Caco-2 (cell line): ENCODE data around the gene APOH. TPM values are rescaled to one million over a fixed set of nuclear protein-coding genes. Genes with fewer than 3 reads are reported as not detected.

Experiments used
- BruUV-seq: library from RNA; stranded (reverse); fragments of 400-500 nt; replicated peaks from 2 replicates; lab custom pipeline; 2021; lab: Mats Ljungman, UMichigan
- CTCF ChIA-PET: fragments of 300-600 bp; sonication (Branson Sonifier 250); formaldehyde crosslinking; loops from one replicate; lab custom pipeline; 2022; ENCODE audit warnings: antibody characterized with exemption; lab: Charles Lee
- POLR2A ChIA-PET: fragments of 300-600 bp; sonication (Branson Sonifier 250); formaldehyde crosslinking; loops from one replicate; lab custom pipeline; 2022; ENCODE audit warnings: antibody characterized with exemption; lab: Charles Lee
- DNase-seq, 2 experiments: peaks; one replicate each; pipeline versions ENCODE4 v3.0.0 to v3.0.0-alpha.2; 2020 to 2022
- H3K27me3 ChIP-seq: replicated peaks from 2 replicates; pipeline ENCODE4 v1.6.0; 2011; ENCODE audit warnings: low read length; ENCODE audit not compliant: control insufficient read depth, insufficient read depth
- H3K36me3 ChIP-seq: 2 replicates; pipeline ENCODE4 v1.5.1; 2011; ENCODE audit warnings: low read length; ENCODE audit not compliant: control insufficient read depth, insufficient read depth
- H3K4me1 ChIP-seq: fragments of 250-450 bp; sonication (Bioruptor Pico); 2 replicates; pipeline ENCODE4 v1.5.1; 2020; ENCODE audit warnings: mild to moderate bottlenecking
- H3K4me3 ChIP-seq: 2 replicates; pipeline ENCODE4 v1.5.1; 2011; ENCODE audit warnings: low read depth, mild to moderate bottlenecking, control low read depth, low read length
- H3K9me3 ChIP-seq: fragments of 250-450 bp; sonication (Bioruptor Pico); 2 replicates; pipeline ENCODE4 v1.5.1; 2020; ENCODE audit warnings: mild to moderate bottlenecking, moderate library complexity
- H3K27ac Mint-ChIP-seq: one replicate; pipeline ENCODE4 v1.8.0; 2022; ENCODE audit warnings: mixed read lengths; ENCODE audit not compliant: unreplicated experiment
- H3K27me3 Mint-ChIP-seq: one replicate; pipeline ENCODE4 v1.8.0; 2022; ENCODE audit warnings: mixed read lengths; ENCODE audit not compliant: insufficient read depth, unreplicated experiment
- H3K36me3 Mint-ChIP-seq: one replicate; pipeline ENCODE4 v1.8.0; 2022; ENCODE audit warnings: mild to moderate bottlenecking, mixed read lengths; ENCODE audit not compliant: insufficient read depth, unreplicated experiment
- H3K4me1 Mint-ChIP-seq: one replicate; pipeline ENCODE4 v1.8.0; 2022; ENCODE audit warnings: low read depth, mixed read lengths; ENCODE audit not compliant: unreplicated experiment
- H3K4me3 Mint-ChIP-seq: one replicate; pipeline ENCODE4 v1.8.0; 2022; ENCODE audit warnings: mild to moderate bottlenecking, moderate library complexity, mixed read lengths; ENCODE audit not compliant: unreplicated experiment
- H3K9me3 Mint-ChIP-seq: one replicate; pipeline ENCODE4 v1.8.0; 2022; ENCODE audit warnings: mixed read lengths; ENCODE audit not compliant: unreplicated experiment
- CTCF ChIP-seq, 2 experiments: fragments of 200-600 bp in 1 of 2; IDR thresholded peaks; 1 replicate in 1 of 2; 2 replicates in 1 of 2; pipeline versions ENCODE4 v1.5.1 to v1.8.0; 2011 to 2022; ENCODE audit warnings: antibody characterized with exemption in 1 of 2, control low read depth in 1 of 2, inconsistent platforms in 1 of 2, low read depth in 1 of 2, low read length in 1 of 2, mild to moderate bottlenecking in 1 of 2, moderate library complexity in 1 of 2; ENCODE audit not compliant: insufficient read depth in 1 of 2, severe bottlenecking in 1 of 2, unreplicated experiment in 1 of 2
- intact Hi-C: fragments of 100-400 bp; cut with micrococcal nuclease; formaldehyde crosslinking; loops from one replicate; pipeline ENCODE4 v1.10.0; 2022; ENCODE audit not compliant: unreplicated experiment
- total RNA-seq: library from RNA; stranded (reverse); gene quantifications from 2 replicates; pipeline ENCODE4 v1.2.3, GENCODE V29; 2022

APOH gene
- total RNA-seq, 1 experiment from 2014 or later: 135 TPM

DNA sequence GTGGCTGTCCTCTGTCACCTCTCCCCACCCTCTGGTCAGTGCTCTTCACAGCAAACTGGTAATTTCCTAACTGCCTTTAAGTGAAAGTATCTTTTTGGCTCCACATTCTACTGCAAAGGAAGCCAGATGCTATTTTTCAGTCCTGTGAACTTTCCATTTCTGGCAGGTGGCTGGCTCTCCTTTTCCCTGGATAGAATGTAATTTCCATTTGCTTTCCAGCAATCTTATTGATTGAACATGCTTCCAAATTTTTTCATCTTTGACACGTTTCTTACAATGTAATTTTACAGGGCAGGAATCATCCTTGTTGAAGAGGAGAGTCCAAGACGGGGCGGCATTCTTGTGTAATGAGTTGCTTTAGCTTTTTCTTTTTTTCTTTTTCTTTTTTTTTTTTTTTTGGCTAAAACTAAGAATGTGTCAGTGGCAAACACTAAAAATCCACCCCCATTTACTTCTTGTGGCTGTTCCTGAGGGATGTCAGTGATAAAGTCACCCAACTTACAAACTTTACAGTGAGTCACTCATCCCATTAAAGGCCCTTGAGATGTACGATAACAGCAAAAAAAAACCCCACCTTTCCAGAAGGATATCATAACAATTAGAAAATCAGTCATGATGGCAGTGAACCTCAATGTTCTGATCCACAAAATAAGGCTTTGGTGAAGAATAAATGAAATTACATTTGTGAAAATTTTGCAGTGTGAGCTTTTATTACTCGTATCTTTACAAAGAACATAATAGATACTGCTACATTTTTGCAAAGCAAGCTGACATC lies 43.8 kb upstream of the APOH start:
- TF ChIP-seq CTCF (IDR thresholded peaks at IDR 0.05; ENCODE audit: insufficient read depth in 1 of 2, low read depth in 1 of 2, low read length in 1 of 2, severe bottlenecking in 1 of 2, unreplicated experiment in 1 of 2): no peak

DNA sequence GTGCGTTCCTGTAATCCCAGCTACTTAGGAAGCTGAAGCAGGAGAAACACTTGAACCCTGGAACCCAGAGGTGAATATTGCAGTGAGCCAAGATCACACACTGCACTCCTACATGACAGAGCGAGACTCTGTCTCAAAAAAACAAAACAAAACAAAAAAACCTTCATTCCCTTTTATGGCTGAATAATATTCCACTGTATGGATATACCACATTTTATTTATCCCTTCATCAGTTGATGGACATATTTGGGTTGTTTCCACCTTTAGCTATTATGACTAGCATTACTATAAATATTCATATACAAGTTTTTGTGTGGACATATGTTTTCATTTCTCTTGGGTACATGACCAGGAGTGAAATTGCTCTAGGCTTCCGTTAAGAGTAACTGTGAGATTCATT lies 42.3 kb upstream of the APOH start:
- POLR2A ChIA-PET: no interaction called here
- H3K36me3 ChIP-seq: no peaks in the 10 kb centered on the region
- no peaks in the 10 kb centered on the region for H3K27me3 ChIP-seq
- Mint-ChIP-seq H3K27me3 (no peaks in the 10 kb centered on the region), H3K36me3 (no peaks in the 10 kb centered on the region), H3K9me3 (peaks cover 5% of the 10 kb centered on the region), H3K27ac (no peak overlapping the region), H3K4me1 (no peaks in the 10 kb centered on the region), H3K4me3 (no peak overlapping the region)
- DNase-seq: no peak
- intact Hi-C loops: no loop called here
- H3K4me1 ChIP-seq: peaks cover 5% of the 10 kb centered on the region; the same call in 1 of the 2 replicates
- BruUV-seq: no TSS peak
- CTCF ChIA-PET: no interaction called here
- H3K9me3 ChIP-seq: no peaks in the 10 kb centered on the region; the same call in 1 of the 2 replicates
- TF ChIP-seq CTCF (IDR thresholded peaks at IDR 0.05; ENCODE audit: insufficient read depth in 1 of 2, low read depth in 1 of 2, low read length in 1 of 2, severe bottlenecking in 1 of 2, unreplicated experiment in 1 of 2): no peak
- H3K4me3 ChIP-seq: no peak overlapping the region

More for the DNA sequence above, 43.8 kb upstream of the APOH start:
- Mint-ChIP-seq H3K36me3 (no peaks in the 10 kb centered on the region), H3K27me3 (no peaks in the 10 kb centered on the region), H3K27ac (no peak overlapping the region), H3K4me3 (no peak overlapping the region), H3K9me3 (peaks cover 5% of the 10 kb centered on the region), H3K4me1 (no peaks in the 10 kb centered on the region)
- DNase-seq: no peak
- intact Hi-C loops: no loop called here
- Histone ChIP-seq H3K4me1 (peaks cover 7% of the 10 kb centered on the region; the same call in 1 of the 2 replicates), H3K9me3 (no peaks in the 10 kb centered on the region; the same call in 1 of the 2 replicates), H3K36me3 (no peaks in the 10 kb centered on the region), H3K4me3 (no peak overlapping the region), H3K27me3 (no peaks in the 10 kb centered on the region)
- ChIA-PET CTCF (no interaction called here), POLR2A (no interaction called here)
- no TSS peak for BruUV-seq

- Histone ChIP-seq H3K4me1 (no peaks in the 10 kb centered on the region), H3K9me3 (no peaks in the 10 kb centered on the region; the same call in 1 of the 2 replicates), H3K4me3 (no peak overlapping the region), H3K36me3 (no peaks in the 10 kb centered on the region), H3K27me3 (no peaks in the 10 kb centered on the region)
- ChIA-PET POLR2A (no interaction called here), CTCF (no interaction called here)
- Mint-ChIP-seq H3K4me3 (no peak overlapping the region), H3K9me3 (peaks cover 6% of the 10 kb centered on the region), H3K4me1 (no peaks in the 10 kb centered on the region), H3K27ac (no peak overlapping the region), H3K36me3 (no peaks in the 10 kb centered on the region), H3K27me3 (no peaks in the 10 kb centered on the region)
- intact Hi-C loops: no loop called here
- no TSS peak for BruUV-seq
- DNase-seq: no peak
- no peak for TF ChIP-seq CTCF (IDR thresholded peaks at IDR 0.05; ENCODE audit: insufficient read depth in 1 of 2, low read depth in 1 of 2, low read length in 1 of 2, severe bottlenecking in 1 of 2, unreplicated experiment in 1 of 2)
Measured at GRCh38 chr17:66270106-66270505, 40.9 kb upstream of the APOH start.
